ENCODE data around the gene CCDC126. TPM values are rescaled to one million over a fixed set of nuclear protein-coding genes. Genes with fewer than 3 reads are reported as not detected.
"Not testable (repeated sequence)": the region's sequence is repeated elsewhere in the genome, so short reads cannot be mapped to it uniquely, and the experiment has no call there.

CCDC126 gene, protein sequence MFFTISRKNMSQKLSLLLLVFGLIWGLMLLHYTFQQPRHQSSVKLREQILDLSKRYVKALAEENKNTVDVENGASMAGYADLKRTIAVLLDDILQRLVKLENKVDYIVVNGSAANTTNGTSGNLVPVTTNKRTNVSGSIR
- polyA plus RNA-seq = 10 to 100 TPM in 1 of 4 donors, 1 to 10 TPM in 3; 8.1 to 18.4 (median 8.5) TPM
- long read RNA-seq, donor 1, transcript CCDC126-201 (4 exons, 2,473 nt) = major isoform, 10 of 23 reads
- long read RNA-seq, donor 1, partial matches to known transcripts = 8 of 23 reads
- long read RNA-seq, donor 1, other reads (novel, unspliced or antisense) = 0 of 23 reads
- long read RNA-seq, donor 2, partial matches to known transcripts = 0 of 4 reads
- long read RNA-seq, donor 2, other reads (novel, unspliced or antisense) = 0 of 4 reads
- long read RNA-seq, donor 3, partial matches to known transcripts = 0 of 7 reads
- long read RNA-seq, donor 3, other reads (novel, unspliced or antisense) = 0 of 7 reads
- long read RNA-seq, donor 4 = 0 reads
- long read RNA-seq, donor 5 = 0 reads
- long read RNA-seq, donor 6, transcript CCDC126-201 (4 exons, 2,473 nt) = major isoform, 5 of 15 reads
- long read RNA-seq, donor 6, partial matches to known transcripts = 5 of 15 reads
- long read RNA-seq, donor 6, other reads (novel, unspliced or antisense) = 0 of 15 reads
- long read RNA-seq, donor 7, transcript CCDC126-201 (4 exons, 2,473 nt) = major isoform, 5 of 8 reads
- long read RNA-seq, donor 7, partial matches to known transcripts = 0 of 8 reads
- long read RNA-seq, donor 7, other reads (novel, unspliced or antisense) = 0 of 8 reads
- long read RNA-seq, donor 8 = 0 reads
- long read RNA-seq, donor 9, partial matches to known transcripts = 0 of 3 reads
- long read RNA-seq, donor 9, other reads (novel, unspliced or antisense) = 0 of 3 reads
- long read RNA-seq, donor 10, partial matches to known transcripts = 0 of 2 reads
- long read RNA-seq, donor 10, other reads (novel, unspliced or antisense) = 0 of 2 reads

DNA sequence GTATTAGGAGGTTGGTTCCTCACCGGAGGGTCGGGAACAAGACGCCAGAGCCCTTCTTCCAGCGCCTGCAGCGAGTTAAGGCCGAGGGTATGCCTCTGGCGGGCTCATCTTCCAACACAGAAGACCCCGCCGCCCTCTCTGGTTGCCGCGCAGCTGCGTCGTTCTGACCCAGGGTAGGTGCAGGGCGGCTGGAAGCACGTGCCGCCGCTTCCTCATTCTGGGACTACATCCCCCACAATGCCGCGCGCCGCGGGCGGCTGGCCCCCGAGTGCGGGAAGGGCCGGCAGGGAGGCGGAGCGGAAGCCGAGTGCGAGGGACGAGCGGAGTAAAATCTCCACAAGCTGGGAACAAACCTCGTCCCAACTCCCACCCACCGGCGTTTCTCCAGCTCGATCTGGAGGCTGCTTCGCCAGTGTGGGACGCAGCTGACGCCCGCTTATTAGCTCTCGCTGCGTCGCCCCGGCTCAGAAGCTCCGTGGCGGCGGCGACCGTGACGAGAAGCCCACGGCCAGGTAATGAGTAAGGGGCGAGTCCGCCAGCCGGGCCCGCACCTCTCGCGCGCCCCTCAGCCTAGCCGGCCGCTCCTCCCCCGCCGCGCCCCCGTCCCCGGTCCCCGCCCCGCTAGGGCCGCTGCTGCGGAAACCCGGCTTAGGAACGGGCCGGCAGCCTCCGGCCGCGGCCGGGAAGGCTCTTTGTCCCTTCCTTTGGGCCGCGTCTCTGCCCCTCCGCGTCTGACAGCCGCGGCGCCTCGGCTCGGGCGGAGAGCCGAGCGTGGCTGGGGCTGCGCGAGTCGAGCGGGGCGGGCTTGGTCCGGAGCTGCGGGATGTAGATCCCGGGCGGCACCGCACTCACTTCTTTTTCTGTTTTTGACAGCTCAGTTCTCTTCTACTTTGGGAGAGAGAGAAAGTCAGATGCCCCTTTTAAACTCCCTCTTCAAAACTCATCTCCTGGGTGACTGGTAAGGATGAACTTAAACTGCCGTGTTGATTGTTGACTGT is at the start of gene CCDC126:
TSS of gene CCDC126 (plus strand) at position 289 of the 998 bp plus-strand sequence. CDS start 13,934 bp downstream, outside the sequence.
- Histone ChIP-seq H3K4me1 (ENCODE audit: control insufficient read depth in 3 of 3, insufficient read depth in 2 of 3, low read depth in 1 of 3, low read length in 2 of 3) (peaks cover under 1 to 17% (median 2%) of the 10 kb centered on the region in 3 donors), H3K4me3 (ENCODE audit: low read depth in 1 of 3, low read length in 3 of 3) (peak within 1 kb of the TSS; percentile 64 to 94 (median 85)), H3K36me3 (ENCODE audit: control insufficient read depth in 3 of 3, insufficient read depth in 2 of 3, low read depth in 1 of 3, low read length in 3 of 3) (peaks cover 0 to 7% (median 0%) of the 10 kb centered on the region in 3 donors), H3K27ac (ENCODE audit: low read depth in 1 of 3, low read length in 2 of 3) (peak within 1 kb of the TSS; percentile 95 to 99 (median 98)), H3K27me3 (ENCODE audit: control insufficient read depth in 3 of 3, insufficient read depth in 3 of 3, low read length in 3 of 3) (no peaks in the 10 kb centered on the region), H3K9me3 (ENCODE audit: control insufficient read depth in 2 of 2, insufficient read depth in 1 of 2, low read depth in 1 of 2, low read length in 1 of 2) (no peaks in the 10 kb centered on the region)
- DNase-seq (peak; percentile 92 to 97), FAIRE-seq (no peak)
- 1 to 3% (median 3%) methylated on average over 75 to 99 of the region's 99 CpGs for WGBS, 3 donors

GRCh38 chr7:23547662-23548061 is 49.5 kb upstream of the CCDC126 start:
- Histone ChIP-seq H3K4me3 (ENCODE audit: low read depth in 1 of 3, low read length in 3 of 3) (no peak overlapping the region), H3K9me3 (ENCODE audit: control insufficient read depth in 2 of 2, insufficient read depth in 1 of 2, low read depth in 1 of 2, low read length in 1 of 2) (no peaks in the 10 kb centered on the region), H3K36me3 (ENCODE audit: control insufficient read depth in 3 of 3, insufficient read depth in 2 of 3, low read depth in 1 of 3, low read length in 3 of 3) (no peaks in the 10 kb centered on the region), H3K4me1 (ENCODE audit: control insufficient read depth in 3 of 3, insufficient read depth in 2 of 3, low read depth in 1 of 3, low read length in 2 of 3) (no peaks in the 10 kb centered on the region), H3K27ac (ENCODE audit: low read depth in 1 of 3, low read length in 2 of 3) (no peak overlapping the region), H3K27me3 (ENCODE audit: control insufficient read depth in 3 of 3, insufficient read depth in 3 of 3, low read length in 3 of 3) (no peaks in the 10 kb centered on the region)
- FAIRE-seq (no peak), DNase-seq (no peak)
- WGBS, 3 donors = 91 to 93% (median 93%) methylated on average over 4 of the region's 4 CpGs

DNA sequence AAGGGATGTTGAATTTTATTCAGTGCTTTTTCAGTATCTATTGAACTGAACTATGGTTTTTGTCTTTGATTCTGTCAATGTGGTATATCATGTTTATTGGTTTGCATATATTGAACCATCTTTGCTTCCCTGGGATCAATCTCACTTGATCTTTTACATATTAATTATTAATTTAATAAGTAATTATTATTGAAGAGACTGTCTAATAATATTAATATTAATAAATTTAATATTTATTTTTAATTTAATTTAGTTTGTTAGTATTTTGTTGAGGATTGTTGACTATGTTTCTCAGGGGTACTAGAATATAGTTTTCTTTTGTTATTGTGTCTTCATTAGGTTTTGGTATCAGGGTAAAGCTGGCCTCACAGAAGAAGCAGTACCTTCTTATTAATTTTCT is 38.9 kb upstream of the CCDC126 start:
- H3K36me3 ChIP-seq (ENCODE audit: control insufficient read depth in 3 of 3, insufficient read depth in 2 of 3, low read depth in 1 of 3, low read length in 3 of 3) = no peaks in the 10 kb centered on the region
- no peaks in the 10 kb centered on the region for H3K4me1 ChIP-seq (ENCODE audit: control insufficient read depth in 3 of 3, insufficient read depth in 2 of 3, low read depth in 1 of 3, low read length in 2 of 3)
- DNase-seq (no peak), FAIRE-seq (peak; percentile 68)
- no peak overlapping the region for H3K27ac ChIP-seq (ENCODE audit: low read depth in 1 of 3, low read length in 2 of 3)
- peaks cover 0 to 2% (median 0%) of the 10 kb centered on the region in 3 donors for H3K27me3 ChIP-seq (ENCODE audit: control insufficient read depth in 3 of 3, insufficient read depth in 3 of 3, low read length in 3 of 3)
- H3K4me3 ChIP-seq (ENCODE audit: low read depth in 1 of 3, low read length in 3 of 3) = no peak overlapping the region
- H3K9me3 ChIP-seq (ENCODE audit: control insufficient read depth in 2 of 2, insufficient read depth in 1 of 2, low read depth in 1 of 2, low read length in 1 of 2) = no peaks in the 10 kb centered on the region

DNA sequence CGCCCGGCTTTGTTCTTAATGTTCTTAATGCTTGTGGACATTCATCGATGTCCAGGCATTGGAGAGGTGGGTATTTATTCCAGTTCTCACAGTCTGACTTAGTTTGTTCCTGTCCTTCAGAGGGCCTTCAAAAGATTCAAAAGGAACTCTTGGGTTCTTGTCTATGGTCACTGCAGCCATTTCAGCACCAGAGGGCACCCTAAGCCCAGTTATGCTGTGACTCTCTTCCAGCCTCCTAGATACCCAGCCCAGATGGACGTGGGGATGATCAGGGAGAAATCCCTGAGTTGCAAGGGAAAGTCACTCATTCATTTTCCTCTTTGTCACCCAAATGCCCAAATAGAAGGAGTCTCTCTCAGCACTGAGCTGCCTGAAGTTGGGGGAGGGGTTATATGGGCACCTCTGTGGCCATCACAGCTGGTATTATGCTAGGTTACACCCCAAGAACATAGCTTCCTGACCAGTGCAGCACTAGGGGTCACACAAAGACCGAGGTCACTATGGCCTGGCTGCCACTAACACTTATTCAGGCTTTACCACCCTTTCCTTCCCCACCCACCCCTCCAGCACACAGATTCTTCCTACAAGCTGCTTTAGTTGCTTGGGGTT is 26.5 kb upstream of the CCDC126 start:
- H3K36me3 ChIP-seq (ENCODE audit: control insufficient read depth in 3 of 3, insufficient read depth in 2 of 3, low read depth in 1 of 3, low read length in 3 of 3) = no peaks in the 10 kb centered on the region
- DNase-seq = peak; percentile 81 to 88
- H3K9me3 ChIP-seq (ENCODE audit: control insufficient read depth in 2 of 2, insufficient read depth in 1 of 2, low read depth in 1 of 2, low read length in 1 of 2) = no peaks in the 10 kb centered on the region
- H3K27me3 ChIP-seq (ENCODE audit: control insufficient read depth in 3 of 3, insufficient read depth in 3 of 3, low read length in 3 of 3) = no peaks in the 10 kb centered on the region
- H3K27ac ChIP-seq (ENCODE audit: low read depth in 1 of 3, low read length in 2 of 3) = no peak overlapping the region
- H3K4me3 ChIP-seq (ENCODE audit: low read depth in 1 of 3, low read length in 3 of 3) = no peak overlapping the region
- FAIRE-seq = no peak
- WGBS, 3 donors = 37 to 46% (median 43%) methylated on average over 5 of the region's 5 CpGs
- H3K4me1 ChIP-seq (ENCODE audit: control insufficient read depth in 3 of 3, insufficient read depth in 2 of 3, low read depth in 1 of 3, low read length in 2 of 3) = no peaks in the 10 kb centered on the region

- DNase-seq; H3K36me3 ChIP-seq (ENCODE audit: control insufficient read depth in 3 of 3, insufficient read depth in 2 of 3, low read depth in 1 of 3, low read length in 3 of 3); H3K4me1 ChIP-seq (ENCODE audit: control insufficient read depth in 3 of 3, insufficient read depth in 2 of 3, low read depth in 1 of 3, low read length in 2 of 3); H3K4me3 ChIP-seq (ENCODE audit: low read depth in 1 of 3, low read length in 3 of 3); H3K27ac ChIP-seq (ENCODE audit: low read depth in 1 of 3, low read length in 2 of 3); H3K27me3 ChIP-seq (ENCODE audit: control insufficient read depth in 3 of 3, insufficient read depth in 3 of 3, low read length in 3 of 3); FAIRE-seq; H3K9me3 ChIP-seq (ENCODE audit: control insufficient read depth in 2 of 2, insufficient read depth in 1 of 2, low read depth in 1 of 2, low read length in 1 of 2): not testable (repeated sequence)
- WGBS, 3 donors = 90 to 100% (median 93%) methylated on average over 1 of the region's 1 CpG
These were observed 15.2 kb upstream of the CCDC126 start for GRCh38 chr7:23581975-23582374.

DNA sequence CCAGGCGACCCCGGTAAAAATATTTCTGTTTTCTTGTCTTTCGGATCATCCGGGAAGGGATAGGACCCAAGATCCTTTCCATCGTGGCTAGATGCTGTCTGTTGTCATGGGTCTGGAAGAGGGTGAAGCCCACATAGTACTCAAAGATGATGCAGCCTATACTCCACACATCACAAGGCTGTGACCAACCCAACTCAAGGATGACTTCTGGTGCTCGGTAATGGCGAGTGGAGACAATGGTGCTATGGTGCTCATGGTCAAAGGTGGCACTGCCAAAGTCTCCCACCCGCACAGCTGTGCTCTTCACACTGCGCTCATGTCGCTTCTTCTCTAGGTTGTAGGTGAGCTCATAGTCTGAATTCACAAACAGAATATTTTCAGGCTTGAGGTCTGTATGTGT is 11.9 kb upstream of the CCDC126 start:
- H3K27me3 ChIP-seq (ENCODE audit: control insufficient read depth in 3 of 3, insufficient read depth in 3 of 3, low read length in 3 of 3); H3K4me1 ChIP-seq (ENCODE audit: control insufficient read depth in 3 of 3, insufficient read depth in 2 of 3, low read depth in 1 of 3, low read length in 2 of 3); H3K27ac ChIP-seq (ENCODE audit: low read depth in 1 of 3, low read length in 2 of 3); H3K36me3 ChIP-seq (ENCODE audit: control insufficient read depth in 3 of 3, insufficient read depth in 2 of 3, low read depth in 1 of 3, low read length in 3 of 3); DNase-seq; H3K9me3 ChIP-seq (ENCODE audit: control insufficient read depth in 2 of 2, insufficient read depth in 1 of 2, low read depth in 1 of 2, low read length in 1 of 2); H3K4me3 ChIP-seq (ENCODE audit: low read depth in 1 of 3, low read length in 3 of 3); FAIRE-seq: not testable (repeated sequence)
- WGBS, 3 donors = 95 to 98% (median 95%) methylated on average over 10 of the region's 10 CpGs

- no peak for FAIRE-seq
- H3K27ac ChIP-seq (ENCODE audit: low read depth in 1 of 3, low read length in 2 of 3) = no peak overlapping the region
- no peaks in the 10 kb centered on the region for H3K27me3 ChIP-seq (ENCODE audit: control insufficient read depth in 3 of 3, insufficient read depth in 3 of 3, low read length in 3 of 3)
- no peaks in the 10 kb centered on the region for H3K9me3 ChIP-seq (ENCODE audit: control insufficient read depth in 2 of 2, insufficient read depth in 1 of 2, low read depth in 1 of 2, low read length in 1 of 2)
- no peak overlapping the region for H3K4me3 ChIP-seq (ENCODE audit: low read depth in 1 of 3, low read length in 3 of 3)
- no peak for DNase-seq
- no peaks in the 10 kb centered on the region for H3K4me1 ChIP-seq (ENCODE audit: control insufficient read depth in 3 of 3, insufficient read depth in 2 of 3, low read depth in 1 of 3, low read length in 2 of 3)
- H3K36me3 ChIP-seq (ENCODE audit: control insufficient read depth in 3 of 3, insufficient read depth in 2 of 3, low read depth in 1 of 3, low read length in 3 of 3) = no peaks in the 10 kb centered on the region
- WGBS, 3 donors = 94 to 95% (median 94%) methylated on average over 34 of the region's 34 CpGs
These were observed 11.0 kb upstream of the CCDC126 start for GRCh38 chr7:23586159-23586558.
